Activated T-cell treated with anti-CD3 and anti-CD28 coated beads for 24 hours (primary cell): ENCODE measurements around the gene TOP2B.

Source experiments
- DNase-seq: peaks from one replicate; pipeline ENCODE4 v3.0.0-alpha.2; 2020; ENCODE audit warnings: low read depth

Gene TOP2B

GRCh38 chr3:25558121-25558520 is 106.6 kb downstream of the TOP2B start:
- DNase-seq = no peak

- no peak for DNase-seq
These were observed 107.0 kb downstream of the TOP2B start for GRCh38 chr3:25557694-25558093.

- no peak for DNase-seq
These were observed 108.3 kb downstream of the TOP2B start for GRCh38 chr3:25556447-25556846.

- no peak for DNase-seq
These were observed 108.8 kb downstream of the TOP2B start for GRCh38 chr3:25555695-25556437.

- DNase-seq = no peak
These were observed 110.3 kb downstream of the TOP2B start for GRCh38 chr3:25554376-25554775.

- no peak for DNase-seq
These were observed 112.5 kb downstream of the TOP2B start for GRCh38 chr3:25552251-25552650.

- DNase-seq = no peak
These were observed 115.9 kb downstream of the TOP2B start for GRCh38 chr3:25548836-25549235.

- DNase-seq = no peak
These were observed 116.6 kb downstream of the TOP2B start for GRCh38 chr3:25547943-25548674.
